Dermis microvascular lymphatic vessel endothelial cell (primary cell): ENCODE data around the gene PDXK. TPM values are rescaled to one million over a fixed set of nuclear protein-coding genes. Genes with fewer than 3 reads are reported as not detected.

ENCODE experiments used
- DNase-seq, 2 donors: peaks; one replicate each; pipeline versions ENCODE4 v3.0.0 to v3.0.0-alpha.2; 2010; ENCODE audit warnings: low read depth in 2 of 2
- total RNA-seq: library from RNA; depleted of rRNA; stranded (reverse); fragments of >200 nt; gene quantifications from 2 replicates; pipeline ENCODE4 v1.2.1, GENCODE V29; 2014

The PDXK gene
- total RNA-seq, 1 donor from 2014 or later: 20.5 TPM

DNA sequence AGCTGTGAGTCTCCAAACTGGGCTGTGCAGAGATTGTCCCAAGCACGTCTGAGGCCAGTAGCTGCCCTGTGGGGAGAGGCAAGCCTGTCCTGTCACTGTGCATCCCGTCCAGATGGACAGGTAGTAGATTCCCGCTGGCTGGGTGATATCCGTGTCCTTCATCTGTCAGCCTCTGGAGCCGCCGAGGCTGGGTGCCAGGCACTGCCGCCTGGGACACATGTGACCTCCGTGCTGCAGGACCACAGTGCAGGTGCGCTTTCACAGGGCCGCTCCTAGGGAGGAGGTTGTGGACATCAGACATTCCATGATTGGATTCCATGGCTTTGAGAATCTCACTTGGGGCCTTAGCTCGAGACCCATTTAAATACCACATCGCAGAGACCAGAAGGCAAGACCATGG is 4.7 kb downstream of the PDXK start:
- no peak for DNase-seq

DNA sequence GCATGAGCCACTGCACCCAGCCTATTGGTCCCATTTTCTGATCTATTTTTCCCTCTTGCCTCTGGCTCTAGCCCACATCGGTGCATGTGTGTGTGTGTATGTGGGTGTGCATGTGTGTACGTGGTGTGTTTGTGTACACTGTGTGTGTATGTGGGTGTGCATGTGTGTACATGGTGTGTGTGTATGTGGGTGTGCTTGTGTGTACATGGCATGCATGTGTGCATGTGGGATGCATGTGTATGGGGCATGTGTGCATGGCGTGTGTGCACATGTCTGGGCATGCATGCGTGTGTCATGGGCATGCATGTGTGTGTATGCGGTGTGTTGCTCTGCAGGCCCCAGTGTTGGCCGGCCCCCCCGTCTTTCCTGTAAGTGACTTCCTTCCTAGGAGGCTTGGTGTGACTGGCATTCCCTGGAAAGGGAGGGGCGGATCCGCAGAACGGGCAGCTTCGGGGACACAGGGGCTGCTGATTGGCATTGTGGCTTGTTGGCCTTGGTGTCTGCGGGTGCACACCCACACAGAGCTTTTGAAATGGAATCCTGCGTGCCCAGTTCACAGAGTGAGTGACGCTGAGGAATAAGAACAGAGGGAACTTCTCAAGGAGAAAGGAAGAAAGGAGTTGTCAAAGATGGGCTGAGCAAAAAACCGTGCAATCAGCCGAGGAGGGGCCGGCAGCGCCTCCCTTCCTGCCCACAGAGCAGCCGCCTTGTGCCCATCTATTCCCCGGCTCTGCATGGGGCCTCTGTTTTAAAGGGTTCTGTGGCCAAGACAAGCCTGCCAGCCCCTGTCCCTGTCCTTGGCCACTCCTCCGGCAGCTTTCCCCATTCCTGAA is 8.0 kb downstream of the PDXK start:
- DNase-seq: no peak

DNA sequence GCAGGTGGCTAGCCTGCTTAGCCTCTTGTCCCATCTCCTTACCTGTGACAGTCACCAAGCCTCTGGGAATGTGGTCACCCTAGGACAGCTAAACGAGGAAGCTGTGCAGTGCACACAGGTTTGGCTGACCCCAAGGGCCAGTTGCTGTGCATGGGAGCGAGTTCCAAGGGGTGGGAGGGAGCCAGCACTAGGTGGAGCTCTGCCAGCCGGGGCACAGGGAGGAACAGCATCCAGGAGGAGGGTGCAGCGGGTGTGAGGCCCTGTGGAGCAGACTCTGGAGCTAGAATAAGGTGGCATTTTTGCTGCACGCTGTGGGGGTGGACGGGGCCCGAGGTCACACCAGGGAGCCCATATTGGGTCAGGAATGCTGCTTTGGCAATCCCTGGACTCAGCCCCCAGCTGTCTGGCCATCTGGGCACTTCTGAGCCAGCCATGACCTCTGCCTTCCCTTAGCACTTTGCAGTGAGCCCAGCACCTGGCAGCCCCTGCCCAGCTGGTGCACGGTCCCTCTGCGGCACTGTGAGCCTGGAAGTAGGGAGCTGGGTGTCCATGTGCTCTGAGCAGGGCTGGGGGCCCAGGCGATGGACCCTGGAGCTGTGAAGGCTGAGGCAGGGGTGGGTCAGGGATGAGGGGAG is 8.7 kb downstream of the PDXK start:
- DNase-seq: peak in 1 of 2 donors; percentile 27

DNA sequence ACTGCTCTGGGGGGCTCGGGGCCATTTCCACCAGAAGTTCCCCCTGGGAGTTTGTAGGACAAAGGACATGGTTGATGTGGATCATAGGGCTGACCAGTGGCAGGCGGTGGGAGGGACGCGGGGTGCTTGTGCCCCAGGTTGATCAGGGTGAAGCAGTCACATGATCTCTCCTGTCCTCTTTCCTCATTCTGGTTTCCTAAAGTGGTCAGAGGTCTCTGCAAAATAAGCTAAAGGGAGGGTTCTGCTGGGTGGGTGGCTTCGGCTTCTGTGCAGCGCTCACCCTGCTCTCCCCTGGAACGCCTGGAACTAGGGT is 9.2 kb downstream of the PDXK start:
- DNase-seq: no peak

DNA sequence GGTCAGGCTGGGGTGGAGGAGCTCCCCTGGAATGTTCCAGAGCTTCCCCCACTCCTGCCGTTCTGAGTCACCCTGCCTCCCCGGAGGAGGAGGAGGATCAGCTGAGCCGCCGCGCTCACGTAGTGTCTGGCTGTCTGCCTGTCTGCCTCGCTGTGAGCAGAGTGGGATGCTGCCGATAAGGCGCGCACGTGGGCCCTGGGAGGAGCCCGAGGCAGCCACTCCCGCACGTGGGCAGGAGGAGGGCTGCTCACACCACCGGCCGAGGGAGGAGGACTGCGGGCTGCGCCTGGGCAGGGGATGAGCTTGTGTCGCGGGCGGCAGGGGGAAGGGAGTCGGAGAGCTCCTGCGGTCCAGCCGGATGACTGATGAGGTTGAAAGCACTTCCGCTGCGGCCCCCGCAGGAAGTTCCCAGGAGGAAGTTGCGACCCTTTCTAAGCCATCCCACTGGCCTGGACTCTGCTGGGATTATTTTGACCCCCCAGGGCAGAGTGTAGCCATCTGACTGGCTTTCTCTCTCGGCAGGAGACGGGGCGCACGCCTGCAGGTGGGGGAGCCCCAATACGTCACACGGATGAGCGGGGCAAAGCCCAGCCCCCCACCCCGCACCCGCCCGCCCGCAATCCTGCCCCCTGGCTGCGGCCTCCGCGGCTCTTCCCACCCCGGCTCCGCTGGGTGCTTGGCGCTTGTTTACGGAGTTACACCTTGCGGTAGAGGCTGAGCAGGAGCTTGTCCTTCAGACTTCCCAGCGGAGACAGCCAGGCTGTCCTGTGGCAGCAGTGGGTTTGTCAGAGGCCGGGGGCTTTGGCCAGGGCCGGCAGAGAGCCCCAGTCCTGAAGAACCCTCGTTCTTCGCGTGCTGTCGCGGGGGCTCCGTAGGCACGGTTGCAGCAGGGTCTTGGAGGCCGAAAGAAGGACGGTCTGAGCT is 9.8 kb downstream of the PDXK start:
- peak; percentile 70 to 93 for DNase-seq

DNA sequence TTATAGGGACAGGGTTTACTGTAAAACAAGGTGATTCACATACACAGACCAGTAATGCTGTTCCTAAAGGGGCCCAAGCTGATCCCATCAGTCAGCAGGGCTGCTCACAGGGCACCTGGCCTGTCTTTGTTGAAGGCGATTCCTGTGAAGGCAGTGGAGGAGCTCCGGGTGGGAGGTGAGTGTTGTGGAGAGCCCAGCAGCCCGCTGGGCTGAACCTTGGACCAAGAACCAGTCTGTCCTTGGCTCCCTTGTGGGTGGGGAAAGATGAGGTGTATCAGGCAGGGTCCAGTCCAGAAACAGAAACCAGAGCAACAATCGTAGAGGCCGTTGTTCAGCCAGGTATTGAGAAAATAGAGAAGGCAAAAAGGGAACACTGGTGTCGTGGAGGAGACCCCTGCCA is 12.5 kb downstream of the PDXK start:
- DNase-seq: no peak

DNA sequence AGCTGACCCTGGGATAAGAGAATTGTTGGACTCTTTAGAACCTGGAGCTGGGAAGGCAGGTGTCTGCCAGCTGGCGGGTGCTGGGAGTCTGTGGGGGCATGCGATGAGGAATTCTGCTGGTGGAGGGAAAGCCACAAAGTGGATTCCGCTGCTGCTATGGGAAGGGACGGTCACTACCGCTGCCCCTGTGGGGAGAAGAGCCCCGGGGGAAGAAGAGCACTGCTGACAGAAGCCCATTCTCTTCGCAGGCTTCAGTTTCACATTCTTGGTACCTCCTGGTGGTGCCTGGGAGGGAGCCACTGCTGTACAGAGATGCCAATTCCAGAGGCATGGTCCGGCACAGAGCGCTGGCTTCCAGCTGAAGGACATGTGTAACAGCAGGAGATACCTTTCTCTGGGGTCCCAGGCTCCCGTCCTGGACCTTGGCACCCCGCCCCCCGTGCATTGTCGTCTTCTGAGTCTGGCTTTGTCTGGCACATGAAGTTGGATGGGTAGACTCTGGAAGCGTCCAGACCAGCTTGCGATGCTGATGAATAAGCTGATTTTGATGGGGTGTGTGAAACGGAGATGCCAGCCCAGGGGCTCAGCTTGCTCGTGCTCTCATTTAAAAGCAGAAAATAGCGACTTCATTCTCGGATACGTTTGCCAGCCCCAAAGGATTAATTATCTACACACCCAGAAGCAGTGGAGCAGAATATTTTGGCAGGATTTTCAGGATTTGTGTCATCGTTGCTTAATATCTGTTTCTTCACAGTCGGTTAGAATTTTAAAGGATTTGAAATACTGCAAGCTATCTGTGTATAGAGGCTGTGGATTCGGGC is 13.2 kb downstream of the PDXK start:
- no peak for DNase-seq

DNA sequence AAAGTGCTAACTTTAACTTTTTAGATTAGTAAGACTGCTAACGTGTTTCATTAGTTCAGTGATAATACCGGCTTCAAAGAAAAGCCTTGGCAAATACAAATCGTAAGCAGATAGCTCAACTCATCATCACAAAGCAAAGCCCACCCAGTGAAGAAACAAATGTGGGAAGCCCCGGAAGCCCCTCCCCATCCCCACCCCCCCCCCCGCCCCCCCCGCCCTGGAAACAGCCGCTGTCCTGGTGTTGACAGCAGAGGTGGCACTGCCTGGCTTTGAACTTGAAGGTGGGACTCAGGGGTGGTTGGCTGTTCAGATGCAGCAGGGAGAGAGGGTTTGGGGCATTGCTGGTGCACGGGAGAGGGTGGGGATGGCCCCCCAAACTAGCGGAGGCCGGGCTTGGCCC is 14.1 kb downstream of the PDXK start:
- DNase-seq: no peak

DNA sequence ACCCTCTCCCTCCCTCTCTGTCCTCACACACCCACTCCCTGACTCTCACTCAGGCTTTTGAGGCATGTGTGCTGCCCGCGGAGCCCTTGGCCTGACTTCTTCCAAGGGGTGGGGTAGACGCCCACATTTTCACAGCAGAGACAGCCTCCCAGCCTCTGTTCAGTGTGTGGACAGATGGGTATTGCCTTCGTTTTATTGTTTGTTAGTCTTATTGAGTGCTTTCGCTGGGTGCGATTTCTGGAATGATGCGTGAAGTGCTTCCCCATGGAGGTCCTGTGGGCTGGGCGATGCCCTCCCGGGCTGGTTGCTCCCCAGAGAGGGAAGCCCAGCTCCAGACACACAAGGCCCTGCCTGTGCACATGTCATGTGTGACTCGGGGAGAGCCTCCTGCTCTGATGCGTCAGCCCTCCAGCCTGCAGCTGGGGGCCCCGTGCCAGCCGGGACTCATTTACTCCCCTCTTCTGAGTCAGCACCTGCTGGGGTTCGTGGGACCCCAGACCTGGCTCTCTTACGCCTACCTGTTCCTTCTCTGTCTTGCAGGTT is 14.7 kb downstream of the PDXK start:
- DNase-seq: no peak

DNA sequence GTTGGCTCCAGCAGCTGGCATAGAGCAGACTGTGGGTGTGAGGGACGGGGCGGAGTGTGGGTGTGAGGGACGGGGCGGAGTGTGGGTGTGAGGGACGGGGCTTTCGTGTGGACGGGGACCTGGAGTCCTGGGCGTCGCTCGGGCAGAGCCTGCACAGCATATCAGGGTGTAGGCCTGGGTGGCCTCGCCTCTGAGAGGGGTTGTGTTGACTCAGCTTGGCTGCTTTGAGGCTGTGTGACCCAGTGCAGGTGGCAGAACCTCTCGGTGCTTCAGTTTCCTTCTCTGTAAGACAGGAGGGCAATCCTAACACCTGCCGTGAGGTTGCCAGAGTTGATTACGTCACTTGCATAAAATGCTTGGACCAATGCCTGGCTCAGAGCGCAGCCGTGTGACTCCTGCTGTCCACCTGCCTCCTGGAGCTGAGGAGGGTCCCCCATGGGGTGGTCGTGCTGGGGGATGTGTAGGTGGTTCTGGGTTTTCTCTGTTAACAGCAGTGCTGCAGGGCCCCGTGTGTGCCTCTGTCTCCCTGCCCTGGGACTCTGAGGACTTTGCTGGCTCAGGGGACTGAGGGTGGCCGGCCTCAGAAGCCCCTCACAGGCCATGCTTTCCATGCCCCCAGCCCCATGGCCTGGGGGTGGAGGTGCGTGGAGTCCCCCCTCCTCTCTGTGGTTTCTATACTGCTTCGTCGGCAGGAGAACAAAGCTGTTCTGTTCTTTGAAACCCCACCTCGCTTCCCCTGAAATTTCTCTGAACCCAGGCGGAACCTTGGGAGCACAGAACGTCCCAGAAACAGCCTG is 15.4 kb downstream of the PDXK start:
- DNase-seq: no peak

DNA sequence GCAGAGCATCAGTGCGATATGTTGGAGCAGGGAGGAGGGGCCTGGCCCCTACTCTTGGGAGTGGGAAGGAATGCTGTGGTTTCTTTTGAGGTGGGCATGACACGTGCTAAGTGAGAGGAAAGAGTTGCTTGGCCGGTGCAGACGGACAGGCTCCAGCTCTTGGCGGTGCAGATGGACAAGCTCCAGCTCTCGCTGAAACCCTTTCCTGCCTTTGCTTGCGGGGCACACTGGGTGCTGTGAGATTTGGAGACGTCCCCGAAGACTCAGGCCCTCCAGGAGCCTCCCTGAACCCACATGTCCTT is 15.9 kb downstream of the PDXK start:
- no peak for DNase-seq

DNA sequence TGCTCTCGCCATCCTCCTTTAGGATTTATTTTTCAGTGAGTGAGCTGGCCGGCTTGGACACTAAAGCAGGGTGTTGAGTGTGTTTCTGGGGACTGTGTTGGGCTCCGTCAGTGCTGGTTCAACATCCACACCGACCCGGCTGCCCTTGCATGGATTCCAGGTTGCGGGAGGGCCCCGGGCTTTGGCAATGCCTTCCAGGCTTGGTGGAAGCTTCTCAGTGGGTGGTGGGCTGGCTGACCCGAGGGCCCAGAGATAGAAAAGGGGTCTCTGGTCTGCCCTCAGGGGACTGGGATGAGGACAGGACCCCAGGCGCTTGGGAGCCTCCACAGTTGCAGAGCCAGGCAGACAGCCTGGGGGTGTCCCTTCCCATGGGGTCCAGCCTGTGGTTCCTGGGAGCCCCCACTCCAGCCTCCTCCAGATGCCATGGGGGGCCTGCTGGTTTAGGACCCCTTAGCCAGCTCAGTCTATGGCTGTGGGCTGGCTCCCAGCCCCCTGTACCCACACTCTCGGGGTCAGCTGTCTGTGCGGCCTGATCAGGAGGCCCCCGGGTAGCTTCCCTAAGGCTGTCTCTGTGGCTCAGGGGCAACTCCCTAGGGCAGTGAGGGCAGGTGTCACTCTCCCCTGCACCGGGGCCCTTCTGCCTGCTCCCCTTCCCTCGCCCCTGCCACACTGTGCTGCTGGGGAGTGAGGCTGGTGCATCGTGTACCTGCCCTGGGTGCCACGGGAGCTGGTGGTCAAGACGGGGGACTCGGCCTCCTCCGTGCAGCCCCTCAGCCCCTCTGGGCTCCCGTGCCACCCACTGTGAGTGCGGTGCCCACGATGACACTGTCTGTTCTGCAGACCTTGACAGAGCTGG is 16.5 kb downstream of the PDXK start:
- no peak for DNase-seq

DNA sequence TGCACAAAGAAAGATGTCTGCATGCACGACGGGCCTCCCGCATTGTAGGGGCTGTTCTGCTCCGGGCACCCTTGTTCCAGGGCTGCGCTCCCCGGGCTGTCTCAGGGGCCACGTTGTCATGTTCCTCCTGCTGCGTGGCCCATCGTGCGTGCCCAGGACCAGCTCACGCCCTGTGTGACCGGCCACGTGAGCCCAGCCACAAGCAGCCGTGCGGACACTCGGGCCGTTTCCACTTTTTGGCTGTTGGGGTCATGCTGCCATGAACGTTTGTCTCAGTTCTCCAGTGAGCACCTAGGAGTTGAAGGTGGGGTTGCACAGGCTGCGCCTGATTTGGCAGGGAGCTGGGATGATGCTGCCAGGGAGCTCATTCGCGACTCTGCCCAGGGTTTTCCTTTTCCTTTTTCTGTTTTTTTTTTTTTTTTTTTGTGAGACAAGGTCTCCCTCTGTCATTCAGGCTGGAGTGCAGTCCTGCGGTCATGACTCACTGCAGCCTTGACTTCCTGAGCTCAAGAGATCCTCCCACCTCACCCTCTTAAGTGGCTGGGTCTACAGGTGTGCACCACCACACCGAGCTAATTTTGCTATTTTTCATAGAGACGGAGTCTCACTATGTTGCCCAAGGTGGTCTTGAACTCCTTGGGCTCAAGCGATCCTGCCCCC is 17.4 kb downstream of the PDXK start:
- DNase-seq: no peak

DNA sequence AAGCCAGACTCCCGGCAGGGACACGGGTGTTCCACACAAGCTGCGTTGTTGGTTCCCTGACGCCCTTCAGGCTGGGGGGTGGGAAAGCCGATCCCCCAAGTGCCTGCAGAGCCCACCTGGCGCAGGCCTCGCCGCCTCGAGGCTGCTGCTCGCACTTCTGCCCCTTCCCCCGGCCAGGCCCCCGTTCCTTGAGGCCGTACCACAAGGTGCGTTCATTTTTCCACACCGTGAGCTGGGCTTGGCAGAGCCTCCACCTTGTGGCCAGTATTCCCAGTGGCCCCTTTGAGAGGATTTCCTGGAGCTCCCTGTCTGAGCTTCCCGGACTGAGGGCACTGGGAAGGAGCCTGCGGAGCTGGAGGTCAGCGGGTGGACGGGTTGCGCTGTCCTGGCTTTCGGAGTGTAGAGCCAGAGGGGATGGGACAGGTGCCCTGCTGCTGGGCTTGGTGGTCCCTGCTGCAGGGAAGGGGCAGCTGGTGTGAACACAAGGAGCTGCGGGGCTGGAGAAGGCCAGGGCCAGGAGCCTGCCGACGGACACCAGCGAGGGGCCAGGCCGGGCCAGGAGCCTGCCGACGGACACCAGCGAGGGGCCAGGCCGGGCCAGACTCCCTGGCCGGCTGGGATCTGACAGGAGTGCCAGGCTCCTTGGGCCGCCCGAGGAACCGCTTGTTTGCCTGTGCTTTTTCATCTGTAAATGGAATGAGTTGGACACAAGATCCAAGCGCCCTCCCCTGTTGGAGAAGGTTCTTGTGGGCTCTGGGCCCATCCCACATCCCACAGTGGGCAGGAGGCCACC is 18.4 kb downstream of the PDXK start:
- no peak for DNase-seq

DNA sequence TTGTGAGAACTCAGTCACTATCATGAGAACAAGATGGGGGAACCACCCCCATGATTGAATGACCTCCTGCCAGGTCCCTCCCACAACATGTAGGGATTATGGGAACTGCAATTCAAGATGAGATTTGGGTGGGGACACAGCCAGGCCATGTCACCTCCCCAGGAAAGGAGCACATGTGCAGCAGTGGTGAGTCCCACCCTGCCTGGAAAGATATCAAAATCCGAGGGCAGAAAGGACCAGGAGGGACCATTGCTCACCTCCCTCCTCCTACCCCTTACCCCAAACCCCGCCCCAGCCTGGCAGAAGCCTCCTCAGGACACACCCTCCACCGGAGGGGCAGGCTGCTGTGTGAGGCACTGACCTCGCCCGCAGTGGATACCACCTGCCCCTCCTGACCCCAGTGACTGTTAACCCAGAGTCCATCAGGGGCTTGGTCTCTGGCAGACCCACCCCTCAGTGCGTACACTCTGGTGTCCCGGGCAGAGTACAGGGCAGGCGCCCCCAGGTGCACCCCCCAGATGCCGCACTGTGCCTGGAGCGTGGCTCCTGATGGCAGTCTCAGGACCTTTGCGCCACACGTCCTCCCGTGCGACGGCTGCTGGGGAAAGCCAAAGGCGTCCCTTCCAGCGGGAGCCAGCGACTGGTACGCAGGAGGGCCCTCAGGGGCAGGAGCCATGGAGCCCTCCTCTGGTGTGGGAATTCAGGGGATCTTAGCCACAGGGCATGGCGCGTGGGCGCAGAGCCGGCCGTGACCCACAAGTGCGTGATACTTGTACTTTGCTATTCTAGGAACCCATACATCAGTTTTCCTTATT is 20.9 kb downstream of the PDXK start:
- no peak for DNase-seq

DNA sequence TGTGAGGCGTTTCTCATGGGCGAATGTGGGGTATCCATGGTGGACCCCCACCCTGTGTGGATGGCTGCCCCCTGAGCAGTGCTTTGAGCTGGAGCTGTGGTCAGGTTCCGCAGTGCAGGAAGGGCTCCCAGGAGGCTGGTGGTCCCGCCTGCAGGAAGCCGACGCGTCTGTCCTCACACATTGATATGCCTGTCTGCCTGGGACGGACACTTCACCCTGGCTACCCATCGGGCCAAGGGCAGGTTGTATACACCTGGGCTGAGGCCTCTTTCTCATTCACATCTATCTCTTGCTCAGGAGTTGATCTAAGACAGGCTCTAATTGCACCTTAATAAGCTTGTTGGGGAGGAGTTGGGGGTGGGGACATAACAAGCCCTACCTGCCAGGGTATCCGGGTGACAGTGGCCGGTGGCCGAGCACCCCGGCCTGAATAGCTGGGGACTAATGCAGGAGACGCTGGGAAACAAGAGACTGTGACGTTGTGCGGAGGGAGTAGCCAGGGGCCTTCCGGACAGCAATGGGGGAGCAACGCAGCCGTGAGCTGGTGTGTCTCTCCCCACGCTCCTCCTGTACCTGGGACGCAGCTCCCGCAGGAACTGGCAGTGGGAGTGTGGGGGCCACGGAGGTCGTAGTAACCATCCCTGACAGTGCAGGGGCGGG is 21.7 kb downstream of the PDXK start:
- DNase-seq: peak in 1 of 2 donors; percentile 55
